ENCODE results near the gene GNE. TPM values are rescaled to one million over a fixed set of nuclear protein-coding genes. Genes with fewer than 3 reads are reported as not detected.

The GNE gene
- total and polyA plus RNA-seq, 3 donors from 2014 or later = 13.2 to 26.6 (median 22.7) TPM

- H3K27ac ChIP-seq = no peak overlapping the region
- no peaks in the 10 kb centered on the region for H3K4me1 ChIP-seq
- no peaks in the 10 kb centered on the region for H3K36me3 ChIP-seq (ENCODE audit: low read depth, missing control alignments)
- no peak overlapping the region for H3K4me3 ChIP-seq
- 77 to 78% methylated on average over 13 of the region's 13 CpGs for WGBS, 2 donors
- intact Hi-C loops (cut with DNase I; ENCODE audit: low total_unique reads) = no loop called here
- H3K9me3 ChIP-seq = no peaks in the 10 kb centered on the region
- no peak for DNase-seq
- H3K27me3 ChIP-seq = no peaks in the 10 kb centered on the region
- TF ChIP-seq CTCF (IDR thresholded peaks at IDR 0.05) = no peak
- no peak for TF ChIP-seq POLR2A (IDR thresholded peaks at IDR 0.05)
Observed at GRCh38 chr9:36217256-36217968, 40.8 kb downstream of the GNE start.

GRCh38 chr9:36214571-36214970, 43.7 kb downstream of the GNE start:
- intact Hi-C loops (cut with DNase I; ENCODE audit: low total_unique reads) = no loop called here
- Histone ChIP-seq H3K27me3 (no peaks in the 10 kb centered on the region), H3K9me3 (no peaks in the 10 kb centered on the region), H3K4me1 (peaks cover 11% of the 10 kb centered on the region), H3K4me3 (no peak overlapping the region), H3K27ac (no peak overlapping the region), H3K36me3 (ENCODE audit: low read depth, missing control alignments) (no peaks in the 10 kb centered on the region)
- no peak for TF ChIP-seq CTCF (IDR thresholded peaks at IDR 0.05)
- TF ChIP-seq POLR2A (IDR thresholded peaks at IDR 0.05) = no peak
- DNase-seq = no peak

- H3K4me3 ChIP-seq = no peak overlapping the region
- no peaks in the 10 kb centered on the region for H3K9me3 ChIP-seq
- H3K4me1 ChIP-seq = peaks cover 11% of the 10 kb centered on the region
- H3K27ac ChIP-seq = no peak overlapping the region
- no peak for DNase-seq
- H3K27me3 ChIP-seq = no peaks in the 10 kb centered on the region
- intact Hi-C loops (cut with DNase I; ENCODE audit: low total_unique reads) = no loop called here
- 66 to 70% methylated on average over 4 of the region's 4 CpGs for WGBS, 2 donors
- no peaks in the 10 kb centered on the region for H3K36me3 ChIP-seq (ENCODE audit: low read depth, missing control alignments)
- TF ChIP-seq CTCF (IDR thresholded peaks at IDR 0.05) (no peak), POLR2A (IDR thresholded peaks at IDR 0.05) (no peak)
Observed at GRCh38 chr9:36213989-36214388, 44.3 kb downstream of the GNE start.

GRCh38 chr9:36213387-36213786, 44.9 kb downstream of the GNE start:
- intact Hi-C loops (cut with DNase I; ENCODE audit: low total_unique reads) = no loop called here
- H3K4me1 ChIP-seq = peaks cover 11% of the 10 kb centered on the region
- 86 to 97% methylated on average over 4 of the region's 4 CpGs for WGBS, 2 donors
- no peak overlapping the region for H3K27ac ChIP-seq
- H3K27me3 ChIP-seq = no peaks in the 10 kb centered on the region
- H3K36me3 ChIP-seq (ENCODE audit: low read depth, missing control alignments) = no peaks in the 10 kb centered on the region
- H3K9me3 ChIP-seq = no peaks in the 10 kb centered on the region
- no peak for TF ChIP-seq POLR2A (IDR thresholded peaks at IDR 0.05)
- TF ChIP-seq CTCF (IDR thresholded peaks at IDR 0.05) = no peak
- no peak overlapping the region for H3K4me3 ChIP-seq
- no peak for DNase-seq

- Histone ChIP-seq H3K9me3 (no peaks in the 10 kb centered on the region), H3K36me3 (ENCODE audit: low read depth, missing control alignments) (no peaks in the 10 kb centered on the region), H3K4me3 (no peak overlapping the region), H3K27me3 (no peaks in the 10 kb centered on the region), H3K4me1 (peaks cover 17% of the 10 kb centered on the region), H3K27ac (no peak overlapping the region)
- DNase-seq = no peak
- WGBS, 2 donors = 81 to 88% methylated on average over 7 of the region's 7 CpGs
- intact Hi-C loops (cut with DNase I; ENCODE audit: low total_unique reads) = no loop called here
- TF ChIP-seq POLR2A (IDR thresholded peaks at IDR 0.05) (no peak), CTCF (IDR thresholded peaks at IDR 0.05) (no peak)
Observed at GRCh38 chr9:36211510-36211909, 46.7 kb downstream of the GNE start.
